ENCODE results near the gene PALLD.
"Not testable (repeated sequence)": the region's sequence is repeated elsewhere in the genome, so short reads cannot be mapped to it uniquely, and the experiment has no call there.

PALLD gene

GRCh38 chr4:168712316-168712890 lies 215.6 kb downstream of the PALLD start:
- DNase-seq, result no peak

GRCh38 chr4:168713253-168713652 lies 216.4 kb downstream of the PALLD start:
- no peak for DNase-seq

- no peak for DNase-seq
Observed at GRCh38 chr4:168715896-168716295, 219.0 kb downstream of the PALLD start.

GRCh38 chr4:168716406-168717129 lies 219.7 kb downstream of the PALLD start:
- no peak for DNase-seq

GRCh38 chr4:168717847-168718246 lies 221.0 kb downstream of the PALLD start:
- DNase-seq, result no peak

- DNase-seq, result no peak
Observed at GRCh38 chr4:168719725-168720124, 222.9 kb downstream of the PALLD start.

GRCh38 chr4:168720396-168720900 lies 223.6 kb downstream of the PALLD start:
- no peak for DNase-seq

- DNase-seq, result no peak
Observed at GRCh38 chr4:168722391-168722790, 225.5 kb downstream of the PALLD start.

GRCh38 chr4:168723020-168723419 lies 226.2 kb downstream of the PALLD start:
- no peak for DNase-seq

GRCh38 chr4:168723569-168723968 lies 226.7 kb downstream of the PALLD start:
- no peak for DNase-seq

- DNase-seq, result no peak
Observed at GRCh38 chr4:168724243-168724642, 227.4 kb downstream of the PALLD start.

- no peak for DNase-seq
Observed at GRCh38 chr4:168724686-168725411, 228.0 kb downstream of the PALLD start.

- DNase-seq, result no peak
Observed at GRCh38 chr4:168725930-168726329, 229.1 kb downstream of the PALLD start.

- not testable (repeated sequence) for DNase-seq
Observed at GRCh38 chr4:168727181-168727580, 230.3 kb downstream of the PALLD start.

- no peak for DNase-seq
Observed at GRCh38 chr4:168731006-168731636, 234.3 kb downstream of the PALLD start.

GRCh38 chr4:168731706-168732414 lies 235.0 kb downstream of the PALLD start:
- DNase-seq, result no peak

GRCh38 chr4:168732714-168733113 lies 235.9 kb downstream of the PALLD start:
- DNase-seq, result no peak

- DNase-seq, result no peak
Observed at GRCh38 chr4:168734703-168735678, 238.1 kb downstream of the PALLD start.

- no peak for DNase-seq
Observed at GRCh38 chr4:168735735-168736134, 238.9 kb downstream of the PALLD start.

GRCh38 chr4:168736860-168737805 lies 240.3 kb downstream of the PALLD start:
- DNase-seq, result no peak
